ENCODE data around the gene ST6GALNAC6.

- TF ChIP-seq CTCF (IDR thresholded peaks at IDR 0.05; ENCODE audit: low read depth, low read length, missing input control) (peak; percentile 5), REST (IDR thresholded peaks at IDR 0.05) (no peak), RAD21 (IDR thresholded peaks at IDR 0.05) (peak; percentile 35 to 50), GABPA (IDR thresholded peaks at IDR 0.05 in 1 of 2, conservative IDR thresholded peaks at IDR 0.05 in 1 of 2) (no peak), JUND (IDR thresholded peaks at IDR 0.05) (no peak)
These were observed 11.3 kb upstream of the ST6GALNAC6 start for GRCh38 chr9:127910613-127911205.
